GM18861 (cell line): Measurements from ENCODE around the gene SYCE1.

Source experiments
- ATAC-seq: cut with Tn5 transposase; IDR thresholded peaks from one replicate; pipeline ENCODE4 v1.9.1; 2021; ENCODE audit not compliant: unreplicated experiment

The SYCE1 gene

DNA sequence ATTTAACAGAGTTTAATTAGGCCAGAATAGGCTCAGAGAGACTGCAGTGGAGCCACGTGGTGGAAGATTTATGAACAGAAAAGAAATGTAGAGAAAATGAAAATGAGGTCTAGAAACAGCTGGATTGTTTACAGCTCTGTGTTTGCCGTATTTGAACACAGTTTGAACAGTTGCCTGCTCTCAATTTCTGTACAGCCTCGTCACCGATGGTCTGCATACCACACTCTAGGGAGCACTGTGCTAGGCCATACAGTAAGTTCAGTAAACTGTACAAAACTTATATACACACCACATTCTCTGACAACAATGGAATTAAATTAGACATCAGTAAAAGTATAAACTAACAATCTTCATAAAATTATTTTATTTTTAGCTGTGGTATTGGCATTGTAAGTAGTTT, 49.3 kb downstream of the SYCE1 start:
- ATAC-seq, result no peak

DNA sequence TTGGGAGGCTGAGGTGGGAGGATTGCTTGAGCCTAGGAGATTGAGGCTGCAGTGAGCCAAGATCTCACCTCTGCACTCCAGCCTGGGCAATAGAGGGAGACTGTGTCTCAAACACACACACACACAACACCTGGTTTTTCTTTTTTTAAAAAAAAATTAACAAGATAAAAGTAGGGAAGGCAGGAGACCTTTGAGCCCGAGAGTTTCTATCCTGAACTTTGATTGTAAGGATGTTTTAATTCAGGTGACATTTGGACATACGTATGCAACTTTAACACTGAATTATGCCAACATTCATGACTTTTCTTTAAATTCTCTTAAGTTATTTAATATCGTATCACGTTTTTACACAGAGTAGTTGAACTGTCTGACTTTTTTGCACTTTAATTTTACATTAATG, 49.9 kb downstream of the SYCE1 start:
- ATAC-seq, result no peak

DNA sequence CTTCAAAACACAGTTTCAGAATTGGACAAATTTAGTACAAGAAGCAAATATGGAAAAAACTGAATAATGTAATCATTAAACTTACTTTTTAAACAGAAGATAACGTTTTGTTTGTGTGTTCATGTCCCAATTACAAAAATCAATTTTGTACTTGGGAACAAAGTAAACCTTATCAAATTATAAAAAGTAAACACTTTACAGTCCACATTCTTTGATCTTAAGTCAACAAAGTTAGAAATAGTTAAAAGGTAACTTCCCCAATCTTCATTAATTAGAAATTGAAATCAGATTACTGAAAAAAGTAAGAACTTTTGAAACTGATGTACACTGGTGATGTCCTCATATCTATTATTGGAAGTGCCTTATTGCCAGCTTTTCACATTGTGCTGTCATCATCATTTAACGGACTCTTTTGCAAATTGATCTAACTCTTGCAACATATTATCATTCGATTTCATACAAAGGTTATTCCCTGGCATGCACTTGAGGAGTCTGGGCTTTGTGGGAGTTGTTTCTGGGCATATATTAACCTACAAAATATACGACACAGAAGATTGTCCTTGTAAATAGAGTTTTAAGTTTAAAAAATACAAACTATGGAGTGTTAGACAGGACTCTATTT, 53.4 kb downstream of the SYCE1 start:
- ATAC-seq, result no peak

DNA sequence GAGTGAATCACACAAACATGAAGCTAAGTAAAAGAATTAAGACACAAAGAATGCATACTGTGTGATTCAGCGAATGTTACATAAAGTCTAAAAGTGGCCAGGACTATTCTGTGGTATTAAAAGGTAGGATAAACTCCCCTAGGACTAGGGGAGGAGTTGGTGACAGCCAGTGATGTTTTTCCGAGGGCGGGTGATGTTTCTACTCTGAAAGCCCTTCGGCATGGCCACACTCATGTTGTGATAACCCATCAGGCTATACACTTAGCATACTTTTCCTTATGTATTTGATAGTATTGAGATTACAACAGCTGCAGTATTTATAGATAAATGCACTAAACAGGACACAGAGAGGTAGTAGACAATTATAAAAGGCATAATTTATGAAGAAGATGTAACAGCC, 54.0 kb downstream of the SYCE1 start:
- no peak for ATAC-seq

DNA sequence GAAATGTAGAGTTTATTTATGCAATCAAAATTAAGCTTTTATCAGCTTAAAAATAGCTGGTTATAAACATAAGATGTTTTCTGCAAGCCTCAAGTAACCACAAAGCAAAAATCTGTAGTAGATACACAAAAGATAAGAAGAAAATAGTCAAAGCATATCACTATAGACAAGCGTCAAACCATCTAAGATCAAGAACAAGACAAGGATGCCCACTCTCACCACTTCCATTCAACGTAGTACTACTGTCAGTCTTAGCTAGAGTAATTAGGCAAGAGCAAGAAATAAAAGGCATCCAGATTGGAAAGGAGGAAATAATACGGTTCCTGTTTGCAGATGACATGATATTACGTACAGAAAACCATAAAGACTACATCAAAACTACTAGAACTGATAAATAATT, 55.7 kb downstream of the SYCE1 start:
- no peak for ATAC-seq
